GM20000 (cell line): ENCODE measurements around the gene RBBP6.

Experiments used
- DNase-seq: peaks from one replicate; pipeline ENCODE4 v3.0.0; 2012; ENCODE audit warnings: low spot score
- TF ChIP-seq, protein P1 (sequence below): IDR thresholded peaks from 2 replicates; pipeline ENCODE4 v1.5.1; 2012; ENCODE audit warnings: mild to moderate bottlenecking, control low read depth; ENCODE audit errors: extremely low read depth, missing control alignments

Gene RBBP6

DNA sequence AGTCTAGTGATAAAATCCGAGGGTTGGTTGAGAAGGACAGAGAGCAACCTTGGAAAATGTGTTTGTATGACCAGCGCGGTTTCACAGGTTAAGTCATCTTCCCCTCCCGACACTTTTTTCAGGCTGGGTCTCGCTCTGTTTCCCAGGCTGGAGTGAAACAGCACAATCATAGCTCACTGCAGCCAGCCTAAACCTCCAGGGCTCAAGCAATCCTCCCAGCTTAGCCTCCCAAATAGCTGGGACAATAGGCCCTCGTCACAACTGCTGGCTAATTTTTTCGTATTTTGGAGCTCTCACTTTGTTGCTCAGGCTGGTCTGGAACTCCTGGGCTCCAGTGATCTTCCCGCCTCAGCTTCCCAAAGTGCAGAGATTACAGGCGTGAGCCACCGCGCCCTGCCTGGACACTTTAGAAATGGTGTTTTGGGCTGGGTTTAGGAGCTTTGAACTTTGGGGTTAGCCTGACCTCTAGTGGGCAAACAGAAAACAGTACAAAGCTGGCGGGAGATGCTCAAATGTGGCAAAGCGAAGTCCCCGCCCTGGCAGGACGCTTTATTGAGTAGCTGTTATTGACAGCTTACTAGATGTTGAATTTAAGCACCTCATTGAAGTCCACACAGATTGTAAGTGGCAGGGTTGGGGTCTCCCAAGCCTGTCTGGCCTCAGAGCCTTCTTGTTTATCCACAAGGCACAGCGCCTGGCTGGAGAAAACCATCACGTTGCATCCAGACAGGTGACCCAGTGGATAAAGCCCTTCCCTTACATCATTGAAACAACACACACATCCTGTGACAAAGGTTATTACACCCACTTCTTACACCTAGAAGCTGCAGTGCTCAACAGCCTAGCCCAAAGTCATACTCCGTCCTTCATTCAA is 34.7 kb upstream of the RBBP6 start:
- TF ChIP-seq, protein P1, sequence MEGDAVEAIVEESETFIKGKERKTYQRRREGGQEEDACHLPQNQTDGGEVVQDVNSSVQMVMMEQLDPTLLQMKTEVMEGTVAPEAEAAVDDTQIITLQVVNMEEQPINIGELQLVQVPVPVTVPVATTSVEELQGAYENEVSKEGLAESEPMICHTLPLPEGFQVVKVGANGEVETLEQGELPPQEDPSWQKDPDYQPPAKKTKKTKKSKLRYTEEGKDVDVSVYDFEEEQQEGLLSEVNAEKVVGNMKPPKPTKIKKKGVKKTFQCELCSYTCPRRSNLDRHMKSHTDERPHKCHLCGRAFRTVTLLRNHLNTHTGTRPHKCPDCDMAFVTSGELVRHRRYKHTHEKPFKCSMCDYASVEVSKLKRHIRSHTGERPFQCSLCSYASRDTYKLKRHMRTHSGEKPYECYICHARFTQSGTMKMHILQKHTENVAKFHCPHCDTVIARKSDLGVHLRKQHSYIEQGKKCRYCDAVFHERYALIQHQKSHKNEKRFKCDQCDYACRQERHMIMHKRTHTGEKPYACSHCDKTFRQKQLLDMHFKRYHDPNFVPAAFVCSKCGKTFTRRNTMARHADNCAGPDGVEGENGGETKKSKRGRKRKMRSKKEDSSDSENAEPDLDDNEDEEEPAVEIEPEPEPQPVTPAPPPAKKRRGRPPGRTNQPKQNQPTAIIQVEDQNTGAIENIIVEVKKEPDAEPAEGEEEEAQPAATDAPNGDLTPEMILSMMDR: peak; percentile 65

DNA sequence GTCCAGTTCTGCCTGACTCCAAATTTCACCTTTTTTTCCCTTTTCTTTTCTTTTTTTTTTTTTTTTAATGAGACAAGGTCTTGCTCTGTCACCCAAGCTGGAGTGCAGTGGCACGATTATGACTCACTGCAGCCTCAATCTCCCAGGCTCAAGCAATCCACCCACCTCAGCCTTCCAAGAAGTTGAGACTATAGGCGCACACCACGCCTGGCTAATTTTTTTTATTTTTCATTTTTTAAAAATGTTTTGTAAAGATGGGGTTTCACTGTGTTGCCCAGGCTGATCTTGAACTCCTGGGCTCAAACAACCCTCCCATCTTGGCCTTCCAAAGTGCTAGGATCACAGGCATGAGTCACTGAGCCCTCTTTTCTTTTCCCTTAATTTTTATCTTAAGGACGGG is 33.4 kb upstream of the RBBP6 start:
- TF ChIP-seq, protein P1: no peak
- no peak for DNase-seq

More for the DNA sequence above, 34.7 kb upstream of the RBBP6 start:
- peak; percentile 67 for DNase-seq

DNA sequence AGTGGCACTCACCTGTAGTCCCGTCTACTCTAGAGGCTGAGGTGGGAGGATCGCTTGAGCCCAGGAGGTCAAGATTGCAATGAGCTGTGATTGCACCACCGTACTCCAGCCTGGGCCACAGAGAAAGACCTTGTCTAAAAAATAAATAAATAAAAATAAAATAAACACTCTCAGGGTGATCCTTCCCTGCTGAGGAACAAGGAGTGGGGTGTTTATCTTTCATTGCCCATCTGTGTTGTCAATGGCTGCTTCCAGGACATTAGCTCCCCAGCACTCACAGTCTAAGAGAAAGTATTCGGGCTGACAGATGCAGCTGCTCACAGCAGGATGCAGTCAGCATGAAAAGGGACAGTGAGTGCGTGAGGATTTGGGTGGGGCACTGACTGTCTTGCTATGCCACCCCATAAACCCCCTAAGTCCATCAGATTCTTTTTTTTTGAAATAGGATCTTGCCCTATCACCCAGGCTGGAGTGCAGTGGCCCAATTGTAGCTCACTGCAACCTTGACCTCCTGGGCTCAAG is 31.3 kb upstream of the RBBP6 start:
- TF ChIP-seq, protein P1: no peak
- DNase-seq: no peak

DNA sequence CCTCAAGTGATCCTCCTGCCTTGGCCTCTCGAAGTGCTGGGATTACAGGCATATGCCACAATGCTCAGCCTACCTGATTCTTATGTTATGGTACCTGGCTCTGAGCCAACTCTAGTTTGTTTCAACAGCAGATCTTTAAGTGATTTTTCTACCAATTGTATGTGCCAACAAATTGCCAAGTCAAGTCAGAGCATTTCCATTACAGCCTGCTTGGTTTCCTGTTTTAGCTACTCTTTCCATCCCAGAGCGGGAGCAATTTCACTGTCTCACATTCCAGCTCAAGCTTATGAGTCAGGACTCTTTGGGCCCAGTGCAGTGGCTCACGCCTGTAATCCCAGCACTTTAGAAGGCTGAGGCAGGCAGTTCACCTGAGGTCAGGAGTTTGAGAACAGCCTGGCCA is 30.8 kb upstream of the RBBP6 start:
- no peak for DNase-seq
- TF ChIP-seq, protein P1: no peak

DNA sequence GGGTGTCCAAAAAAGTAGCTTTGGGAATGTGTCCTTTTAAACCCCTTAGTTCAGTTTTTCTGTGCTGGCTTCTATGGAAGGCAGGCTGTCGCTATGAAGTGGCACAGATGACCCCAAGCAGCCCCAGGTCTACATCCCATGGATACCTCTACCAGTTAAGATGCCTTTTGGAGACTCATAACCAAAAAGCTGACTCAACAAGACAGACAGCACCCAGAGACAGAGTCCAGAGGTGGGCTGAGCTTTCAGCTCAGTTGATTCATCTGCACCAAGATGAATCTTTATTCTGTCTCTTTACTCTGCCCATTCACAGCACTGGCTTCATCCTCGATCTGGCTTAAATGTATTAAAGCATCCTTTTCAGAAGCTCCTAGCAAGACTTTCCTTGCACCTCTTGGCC is 29.8 kb upstream of the RBBP6 start:
- DNase-seq: no peak
- TF ChIP-seq, protein P1: no peak

DNA sequence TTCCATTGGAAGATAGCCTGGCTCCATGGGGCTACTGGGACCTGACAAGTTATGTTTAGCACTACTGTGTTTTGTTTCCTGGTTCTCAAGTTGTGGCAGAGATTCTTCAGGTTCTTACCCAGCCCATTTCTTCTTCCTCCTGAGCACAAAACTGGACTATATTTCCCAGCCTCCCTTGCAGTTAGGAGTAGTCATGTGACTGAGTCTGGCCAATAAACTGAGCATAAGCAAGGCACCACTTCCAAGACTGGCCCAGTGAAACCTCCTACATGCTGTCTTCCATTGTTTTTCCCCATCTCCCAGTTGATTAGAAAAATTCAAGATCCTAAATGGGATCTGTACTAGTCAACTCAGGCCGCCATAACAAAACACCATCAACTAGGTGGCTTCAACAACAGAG is 28.2 kb upstream of the RBBP6 start:
- DNase-seq: no peak
- TF ChIP-seq, protein P1: no peak

DNA sequence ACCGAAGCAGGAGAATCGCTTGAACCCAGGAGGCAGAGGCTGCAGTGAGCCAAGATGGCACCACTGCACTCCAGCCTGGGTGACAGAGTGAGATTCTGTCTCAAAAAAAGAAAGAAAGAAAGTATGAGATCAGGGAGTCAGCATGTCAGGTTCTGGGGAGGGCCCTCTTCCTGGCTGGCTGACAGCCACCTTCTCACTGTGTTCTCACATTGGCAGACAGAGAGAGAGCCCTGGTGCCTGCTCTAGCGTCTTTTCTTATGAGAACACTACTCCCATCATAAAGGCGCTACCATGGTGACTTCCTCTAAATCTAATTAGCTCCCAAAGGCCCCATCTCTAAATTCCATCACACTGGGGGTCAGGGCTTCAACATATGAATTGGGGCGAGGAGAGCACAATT is 27.6 kb upstream of the RBBP6 start:
- TF ChIP-seq, protein P1: no peak
- no peak for DNase-seq
